Effector memory CD8-positive, alpha-beta T cell (primary cell): ENCODE data around the gene ORC3.
"Not testable (repeated sequence)": the region's sequence is repeated elsewhere in the genome, so short reads cannot be mapped to it uniquely, and the experiment has no call there.

ENCODE experiments used
- ATAC-seq: fragments of 150-1000 bp; cut with Tn5 transposase; replicated peaks from 2 replicates; pipeline ENCODE4 v1.10.0; 2021; ENCODE audit warnings: mild to moderate bottlenecking, moderate library complexity
- DNase-seq, 3 experiments: peaks; one replicate each; pipeline ENCODE4 v3.0.0; 2021
- H3K27ac Mint-ChIP-seq, 2 donors: one replicate each; pipeline ENCODE4 v1.8.0; 2022; ENCODE audit warnings: mild to moderate bottlenecking in 2 of 2, mixed read lengths in 2 of 2, moderate library complexity in 2 of 2
- H3K27me3 Mint-ChIP-seq, 2 donors: one replicate each; pipeline ENCODE4 v1.8.0; 2022; ENCODE audit warnings: mixed read lengths in 2 of 2
- H3K36me3 Mint-ChIP-seq: one replicate; pipeline ENCODE4 v1.8.0; 2022; ENCODE audit warnings: mild to moderate bottlenecking, moderate library complexity, mixed read lengths; ENCODE audit not compliant: insufficient read depth
- H3K4me1 Mint-ChIP-seq, 2 donors: one replicate each; pipeline ENCODE4 v1.8.0; 2022; ENCODE audit warnings: low read depth in 2 of 2, mixed read lengths in 2 of 2
- H3K4me3 Mint-ChIP-seq, 2 donors: one replicate each; pipeline ENCODE4 v1.8.0; 2022; ENCODE audit warnings: mild to moderate bottlenecking in 2 of 2, mixed read lengths in 2 of 2, moderate library complexity in 2 of 2
- H3K9me3 Mint-ChIP-seq, 2 donors: one replicate each; pipeline ENCODE4 v1.8.0; 2022; ENCODE audit warnings: mixed read lengths in 2 of 2

Gene ORC3

GRCh38 chr6:87710090-87710489 is 120.2 kb downstream of the ORC3 start:
- Mint-ChIP-seq H3K4me3 (no peak overlapping the region), H3K4me1 (peaks cover 6 to 7% of the 10 kb centered on the region in 2 donors), H3K27ac (no peak overlapping the region), H3K9me3 (no peaks in the 10 kb centered on the region), H3K36me3 (peaks cover 3% of the 10 kb centered on the region), H3K27me3 (no peaks in the 10 kb centered on the region)
- no peak for DNase-seq
- ATAC-seq, result no peak

- not testable (repeated sequence) for ATAC-seq, H3K9me3 Mint-ChIP-seq, H3K36me3 Mint-ChIP-seq, H3K4me3 Mint-ChIP-seq, DNase-seq, H3K4me1 Mint-ChIP-seq, H3K27ac Mint-ChIP-seq, H3K27me3 Mint-ChIP-seq
Measured at GRCh38 chr6:87712713-87713112, 122.8 kb downstream of the ORC3 start.

- Mint-ChIP-seq H3K4me3 (no peak overlapping the region), H3K4me1 (peaks cover 15 to 16% of the 10 kb centered on the region in 2 donors), H3K9me3 (no peaks in the 10 kb centered on the region), H3K36me3 (no peaks in the 10 kb centered on the region), H3K27me3 (no peaks in the 10 kb centered on the region), H3K27ac (peak overlapping the region in 1 of 2 donors; percentile 44)
- ATAC-seq, result peak; percentile 42
- no peak for DNase-seq
Measured at GRCh38 chr6:87714093-87714842, 124.3 kb downstream of the ORC3 start.
